ENCODE data around the gene ABITRAM. TPM values are rescaled to one million over a fixed set of nuclear protein-coding genes. Genes with fewer than 3 reads are reported as not detected.

Gene ABITRAM
- total and polyA plus RNA-seq, 2 donors (not counting 3 experiments of a cell fraction or from before 2014, with no cell fraction given) = 8.8 to 10.6 TPM

DNA sequence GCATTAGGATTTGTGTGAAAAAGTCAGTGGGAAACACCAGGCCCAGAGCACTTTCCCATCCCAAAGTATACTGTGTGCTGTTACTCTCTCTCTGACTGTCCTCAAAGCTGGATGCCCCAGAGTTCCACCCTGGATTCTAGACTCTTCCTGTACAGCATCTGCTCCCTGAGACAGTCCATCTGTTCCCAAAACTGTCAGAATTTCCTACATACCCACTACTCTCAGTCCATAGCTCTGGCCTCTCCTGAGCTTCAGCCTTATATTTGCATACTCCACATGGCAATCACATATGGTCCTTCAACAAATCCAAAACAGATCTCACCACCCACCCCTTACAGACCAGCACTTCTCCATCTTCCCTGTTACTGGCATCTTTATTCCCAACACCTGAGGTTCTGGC lies 9.7 kb upstream of the ABITRAM start:
- dilution Hi-C loops (cut with MboI; ENCODE audit: extremely low pct_ligation_motif_present, low sequenced_read_pairs) = no loop called here
- Histone ChIP-seq H4K20me1 (replicated peaks; ENCODE audit: control insufficient read depth, extremely low read depth, insufficient read depth, low read length) (no peaks in the 10 kb centered on the region), H3K27ac (ENCODE audit: insufficient read depth, low read depth, low read length) (no peak overlapping the region), H3K9ac (replicated peaks; ENCODE audit: extremely low read depth, insufficient read depth, low read length) (no peak overlapping the region), H3K4me3 (replicated peaks in 1 of 3; ENCODE audit: insufficient read depth in 1 of 3, low read depth in 1 of 3, low read length in 3 of 3) (no peak overlapping the region), H3K27me3 (ENCODE audit: control insufficient read depth in 2 of 2, insufficient read depth in 2 of 2, low read length in 2 of 2) (no peaks in the 10 kb centered on the region), H3K4me2 (ENCODE audit: insufficient read depth, low read length) (no peak overlapping the region), H3K4me1 (ENCODE audit: control insufficient read depth, extremely low read depth, insufficient read depth, low read length) (no peaks in the 10 kb centered on the region), H2AFZ (ENCODE audit: low read depth, low read length) (no peak overlapping the region), H3K36me3 (ENCODE audit: control insufficient read depth in 2 of 2, extremely low read depth in 1 of 2, insufficient read depth in 2 of 2, low read length in 2 of 2) (peaks cover 7 to 17% of the 10 kb centered on the region in 2 experiments), H3K9me1 (replicated peaks; ENCODE audit: control insufficient read depth, extremely low read depth, insufficient read depth, low read length) (no peaks in the 10 kb centered on the region), H3K9me3 (replicated peaks; ENCODE audit: control insufficient read depth, insufficient read depth, low read length) (no peaks in the 10 kb centered on the region), H3K79me2 (ENCODE audit: control insufficient read depth, insufficient read depth, low read length) (no peaks in the 10 kb centered on the region)
- ChIA-PET POLR2A (no interaction called here), CTCF (no interaction called here)
- no TSS peak for BruUV-seq (replicated peaks)
- TF ChIP-seq JUN (IDR thresholded peaks at IDR 0.05; ENCODE audit: borderline replicate concordance, insufficient read depth, insufficient read length, low read depth) (no peak), MAX (IDR thresholded peaks at IDR 0.05; ENCODE audit: insufficient read depth, insufficient read length) (no peak), EZH2 (IDR thresholded peaks at IDR 0.05; ENCODE audit: borderline replicate concordance, low read depth, low read length, severe bottlenecking) (no peak), POLR2AphosphoS5 (IDR thresholded peaks at IDR 0.05; ENCODE audit: insufficient read depth, low read depth, low read length) (no peak), POLR2A (IDR thresholded peaks at IDR 0.05; ENCODE audit: low read depth, low read length) (no peak), CTCF (IDR thresholded peaks at IDR 0.05; ENCODE audit: extremely low read depth in 1 of 2, insufficient read depth in 1 of 2, low read depth in 1 of 2, low read length in 2 of 2) (no peak), MYC (IDR thresholded peaks at IDR 0.05; ENCODE audit: low read depth, low read length) (no peak), GATA2 (IDR thresholded peaks at IDR 0.05; ENCODE audit: insufficient read depth, insufficient read length, low read depth, low read length) (no peak), FOS (IDR thresholded peaks at IDR 0.05; ENCODE audit: borderline replicate concordance, insufficient read depth, low read length) (no peak)
- FAIRE-seq (no peak), DNase-seq (ENCODE audit: low read depth, low spot score) (no peak)
- intact Hi-C loops (cut with micrococcal nuclease) = no loop called here
